CD4-positive, alpha-beta T cell treated with Interferon alpha-2 for 1 hour (primary cell): ENCODE measurements around the gene PACS1.

ENCODE experiments used
- DNase-seq, 2 donors: peaks; one replicate each; pipeline ENCODE4 v3.0.0-alpha.2; 2020 to 2022

The PACS1 gene

GRCh38 chr11:66190786-66191185, 120.7 kb downstream of the PACS1 start:
- no peak for DNase-seq

- DNase-seq, result no peak
These were observed 122.2 kb downstream of the PACS1 start for GRCh38 chr11:66192181-66192863.

- no peak for DNase-seq
These were observed 124.3 kb downstream of the PACS1 start for GRCh38 chr11:66194391-66194790.

GRCh38 chr11:66195867-66196266, 125.8 kb downstream of the PACS1 start:
- no peak for DNase-seq

- no peak for DNase-seq
These were observed 133.8 kb downstream of the PACS1 start for GRCh38 chr11:66203847-66204246.

GRCh38 chr11:66204412-66204811, 134.3 kb downstream of the PACS1 start:
- DNase-seq, result no peak

- DNase-seq, result no peak
These were observed 137.7 kb downstream of the PACS1 start for GRCh38 chr11:66207816-66208215.

GRCh38 chr11:66211100-66211499, 141.0 kb downstream of the PACS1 start:
- no peak for DNase-seq

- DNase-seq, result no peak
These were observed 146.8 kb downstream of the PACS1 start for GRCh38 chr11:66216911-66217310.

GRCh38 chr11:66218036-66218435, 148.0 kb downstream of the PACS1 start:
- no peak for DNase-seq

GRCh38 chr11:66218846-66219620, 149.0 kb downstream of the PACS1 start:
- DNase-seq, result no peak

GRCh38 chr11:66219846-66220565, 149.9 kb downstream of the PACS1 start:
- no peak for DNase-seq

- no peak for DNase-seq
These were observed 150.5 kb downstream of the PACS1 start for GRCh38 chr11:66220566-66220935.

GRCh38 chr11:66221012-66221411, 150.9 kb downstream of the PACS1 start:
- no peak for DNase-seq

- no peak for DNase-seq
These were observed 151.7 kb downstream of the PACS1 start for GRCh38 chr11:66221726-66222236.

GRCh38 chr11:66222358-66223149, 152.5 kb downstream of the PACS1 start:
- DNase-seq, result peak; percentile 94 to 97

- DNase-seq, result no peak
These were observed 154.3 kb downstream of the PACS1 start for GRCh38 chr11:66224226-66224855.

- DNase-seq, result no peak
These were observed 155.0 kb downstream of the PACS1 start for GRCh38 chr11:66225066-66225465.

GRCh38 chr11:66226101-66226500, 156.0 kb downstream of the PACS1 start:
- DNase-seq, result no peak

GRCh38 chr11:66227700-66228099, 157.6 kb downstream of the PACS1 start:
- no peak for DNase-seq

- DNase-seq, result no peak
These were observed 158.4 kb downstream of the PACS1 start for GRCh38 chr11:66228521-66228920.

GRCh38 chr11:66230156-66230555, 160.1 kb downstream of the PACS1 start:
- no peak for DNase-seq
